ENCODE data around the gene PTGIR. TPM values are rescaled to one million over a fixed set of nuclear protein-coding genes. Genes with fewer than 3 reads are reported as not detected.

The PTGIR gene
- total and polyA plus RNA-seq, 2 experiments from 2014 or later: 21.1 TPM

DNA sequence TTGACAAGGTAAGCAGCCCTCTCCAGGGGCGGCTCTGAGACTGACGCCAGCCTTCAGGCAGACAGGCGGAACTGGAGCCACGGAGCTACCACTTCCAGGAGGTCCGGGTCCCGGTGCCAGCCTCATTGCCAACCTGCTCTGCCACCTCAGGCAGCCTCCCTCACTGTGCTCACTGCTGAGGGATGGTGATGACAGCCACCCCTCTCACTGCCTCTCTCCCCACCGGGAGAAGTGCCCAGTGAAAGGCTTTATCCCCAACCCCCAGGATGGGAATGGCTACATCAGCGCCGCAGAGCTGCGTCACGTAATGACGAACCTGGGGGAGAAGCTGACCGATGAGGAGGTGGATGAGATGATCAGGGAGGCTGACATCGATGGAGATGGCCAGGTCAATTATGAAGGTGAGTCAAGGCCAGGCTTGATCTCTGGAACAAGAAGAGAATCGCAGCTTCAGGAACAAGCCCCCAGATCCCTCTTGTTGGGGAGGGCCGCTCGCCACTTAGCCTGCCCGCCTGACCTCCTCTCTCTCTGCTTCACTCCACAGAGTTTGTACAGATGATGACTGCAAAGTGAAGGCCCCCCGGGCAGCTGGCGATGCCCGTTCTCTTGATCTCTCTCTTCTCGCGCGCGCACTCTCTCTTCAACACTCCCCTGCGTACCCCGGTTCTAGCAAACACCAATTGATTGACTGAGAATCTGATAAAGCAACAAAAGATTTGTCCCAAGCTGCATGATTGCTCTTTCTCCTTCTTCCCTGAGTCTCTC is 16.1 kb downstream of the PTGIR start:
- Histone ChIP-seq H3K4me1 (ENCODE audit: insufficient read depth) (peaks cover 12% of the 10 kb centered on the region), H3K36me3 (ENCODE audit: low read depth) (peaks cover 43% of the 10 kb centered on the region; the same call in 1 of the 2 replicates), H3K9ac (no peak overlapping the region), H3K27ac (no peak overlapping the region), H3K4me2 (ENCODE audit: unreplicated experiment) (no peak overlapping the region), H3K79me2 (ENCODE audit: insufficient read depth) (peaks cover 41% of the 10 kb centered on the region), H3K9me2 (ENCODE audit: insufficient read depth) (no peaks in the 10 kb centered on the region), H3K9me3 (ENCODE audit: low read depth) (no peaks in the 10 kb centered on the region), H2AFZ (no peak overlapping the region), H3K27me3 (replicated peaks; ENCODE audit: insufficient read depth) (no peaks in the 10 kb centered on the region), H4K20me1 (ENCODE audit: insufficient read depth) (no peaks in the 10 kb centered on the region; the same call in 1 of the 2 replicates), H3F3A (ENCODE audit: insufficient read depth) (peaks cover 52% of the 10 kb centered on the region), H3K4me3 (no peak overlapping the region)
- TF ChIP-seq EZH2phosphoT487 (IDR thresholded peaks at IDR 0.05; ENCODE audit: insufficient read depth, low read depth) (no peak), EZH2 (IDR thresholded peaks at IDR 0.05; ENCODE audit: insufficient read depth, poor library complexity, severe bottlenecking) (no peak)
- WGBS, 2 experiments (ENCODE audit: low coverage in 1 of 2, low lambda C conversion rate in 2 of 2, missing lambda C conversion rate in 2 of 2): 89 to 94% methylated on average over 25 to 27 of the region's 27 CpGs
- no peak for DNase-seq
- in situ Hi-C loops (cut with MboI): no loop called here

DNA sequence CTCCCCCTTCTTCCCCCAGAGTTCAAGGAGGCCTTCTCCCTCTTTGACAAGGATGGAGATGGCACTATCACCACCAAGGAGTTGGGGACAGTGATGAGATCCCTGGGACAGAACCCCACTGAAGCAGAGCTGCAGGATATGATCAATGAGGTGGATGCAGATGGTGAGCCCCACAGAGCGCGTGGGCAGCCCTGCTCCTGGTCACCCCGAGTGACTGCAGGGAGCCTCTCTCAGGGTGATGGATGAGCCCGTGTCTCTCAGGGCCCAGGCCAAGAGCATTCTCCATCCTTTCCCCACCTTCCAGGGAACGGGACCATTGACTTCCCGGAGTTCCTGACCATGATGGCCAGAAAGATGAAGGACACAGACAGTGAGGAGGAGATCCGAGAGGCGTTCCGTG is 16.7 kb downstream of the PTGIR start:
- Histone ChIP-seq H3K27ac (no peak overlapping the region), H3K27me3 (replicated peaks; ENCODE audit: insufficient read depth) (no peaks in the 10 kb centered on the region), H2AFZ (no peak overlapping the region), H3K36me3 (ENCODE audit: low read depth) (peaks cover 43% of the 10 kb centered on the region; the same call in 1 of the 2 replicates), H3K9ac (no peak overlapping the region), H3K4me1 (ENCODE audit: insufficient read depth) (peaks cover 18% of the 10 kb centered on the region), H4K20me1 (ENCODE audit: insufficient read depth) (no peaks in the 10 kb centered on the region; the same call in 1 of the 2 replicates), H3K4me2 (ENCODE audit: unreplicated experiment) (no peak overlapping the region), H3K79me2 (ENCODE audit: insufficient read depth) (peaks cover 47% of the 10 kb centered on the region), H3K9me3 (ENCODE audit: low read depth) (no peaks in the 10 kb centered on the region), H3K9me2 (ENCODE audit: insufficient read depth) (no peaks in the 10 kb centered on the region), H3K4me3 (no peak overlapping the region), H3F3A (ENCODE audit: insufficient read depth) (peaks cover 47% of the 10 kb centered on the region)
- DNase-seq: no peak
- in situ Hi-C loops (cut with MboI): no loop called here
- WGBS, 2 experiments (ENCODE audit: low coverage in 1 of 2, low lambda C conversion rate in 2 of 2, missing lambda C conversion rate in 2 of 2): 95 to 97% methylated on average over 8 to 9 of the region's 9 CpGs
- TF ChIP-seq EZH2 (IDR thresholded peaks at IDR 0.05; ENCODE audit: insufficient read depth, poor library complexity, severe bottlenecking) (no peak), EZH2phosphoT487 (IDR thresholded peaks at IDR 0.05; ENCODE audit: insufficient read depth, low read depth) (no peak)

- H4K20me1 ChIP-seq (ENCODE audit: insufficient read depth): no peaks in the 10 kb centered on the region; the same call in 1 of the 2 replicates
- no peak overlapping the region for H3K27ac ChIP-seq
- peaks cover 43% of the 10 kb centered on the region; the same call in 1 of the 2 replicates for H3K36me3 ChIP-seq (ENCODE audit: low read depth)
- no peak overlapping the region for H3K9ac ChIP-seq
- peaks cover 22% of the 10 kb centered on the region for H3K4me1 ChIP-seq (ENCODE audit: insufficient read depth)
- WGBS, 2 experiments (ENCODE audit: low coverage in 1 of 2, low lambda C conversion rate in 2 of 2, missing lambda C conversion rate in 2 of 2): 87 to 89% methylated on average over 9 to 12 of the region's 12 CpGs
- H3K9me3 ChIP-seq (ENCODE audit: low read depth): no peaks in the 10 kb centered on the region
- H3K4me2 ChIP-seq (ENCODE audit: unreplicated experiment): no peak overlapping the region
- no peak for TF ChIP-seq EZH2phosphoT487 (IDR thresholded peaks at IDR 0.05; ENCODE audit: insufficient read depth, low read depth)
- TF ChIP-seq EZH2 (IDR thresholded peaks at IDR 0.05; ENCODE audit: insufficient read depth, poor library complexity, severe bottlenecking): no peak
- no peak overlapping the region for H3K4me3 ChIP-seq
- no peak for DNase-seq
- peaks cover 44% of the 10 kb centered on the region for H3F3A ChIP-seq (ENCODE audit: insufficient read depth)
- no peaks in the 10 kb centered on the region for H3K27me3 ChIP-seq (replicated peaks; ENCODE audit: insufficient read depth)
- peaks cover 55% of the 10 kb centered on the region for H3K79me2 ChIP-seq (ENCODE audit: insufficient read depth)
- H2AFZ ChIP-seq: no peak overlapping the region
- no peaks in the 10 kb centered on the region for H3K9me2 ChIP-seq (ENCODE audit: insufficient read depth)
- in situ Hi-C loops (cut with MboI): no loop called here
Observed at GRCh38 chr19:46607448-46607841, 17.4 kb downstream of the PTGIR start.

DNA sequence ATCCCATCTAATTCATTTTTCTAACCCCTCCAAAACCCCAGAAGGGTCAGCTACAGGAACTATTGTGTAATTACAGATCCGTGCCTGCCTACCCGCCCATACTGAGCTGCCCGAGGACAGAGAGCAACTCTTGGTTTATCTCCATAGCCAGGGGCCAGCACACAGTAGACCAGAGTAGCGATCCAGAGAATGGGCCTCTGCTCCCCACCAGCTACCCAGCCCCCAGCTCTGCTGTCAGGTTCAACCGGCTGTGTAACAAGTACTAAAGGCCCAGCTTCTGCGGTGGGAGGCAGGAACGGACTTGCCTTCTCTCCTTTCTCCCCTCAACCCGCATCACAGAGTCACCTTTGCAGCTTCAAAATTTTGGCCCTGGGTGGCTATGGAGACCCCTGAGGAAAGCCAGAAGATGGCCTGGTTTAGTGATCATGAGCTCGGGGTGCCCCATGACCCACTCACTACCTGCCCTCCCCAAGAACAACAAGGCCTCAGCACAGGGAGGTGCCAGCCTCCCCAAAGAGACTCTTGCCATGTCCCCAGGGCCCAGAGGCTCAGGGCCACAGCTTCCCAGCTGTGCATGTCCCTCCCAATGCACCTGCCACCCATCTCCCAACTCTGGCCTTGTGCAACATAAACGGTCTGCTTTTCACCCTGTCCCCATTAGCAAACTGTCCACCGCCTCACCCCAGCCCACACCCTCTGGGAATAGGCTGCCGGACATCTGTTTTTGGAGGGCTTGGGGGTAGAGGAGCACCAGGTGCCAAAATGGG is 18.0 kb downstream of the PTGIR start:
- Histone ChIP-seq H3K4me3 (no peak overlapping the region), H3K27me3 (replicated peaks; ENCODE audit: insufficient read depth) (no peaks in the 10 kb centered on the region), H3K4me2 (ENCODE audit: unreplicated experiment) (no peak overlapping the region), H3K27ac (no peak overlapping the region), H3K36me3 (ENCODE audit: low read depth) (peaks cover 43% of the 10 kb centered on the region; the same call in 1 of the 2 replicates), H3K9me2 (ENCODE audit: insufficient read depth) (no peaks in the 10 kb centered on the region), H2AFZ (no peak overlapping the region), H3K9me3 (ENCODE audit: low read depth) (no peaks in the 10 kb centered on the region), H3F3A (ENCODE audit: insufficient read depth) (peaks cover 38% of the 10 kb centered on the region), H3K9ac (no peak overlapping the region), H3K4me1 (ENCODE audit: insufficient read depth) (peaks cover 21% of the 10 kb centered on the region), H3K79me2 (ENCODE audit: insufficient read depth) (peaks cover 60% of the 10 kb centered on the region), H4K20me1 (ENCODE audit: insufficient read depth) (no peaks in the 10 kb centered on the region; the same call in 1 of the 2 replicates)
- TF ChIP-seq EZH2phosphoT487 (IDR thresholded peaks at IDR 0.05; ENCODE audit: insufficient read depth, low read depth): no peak
- TF ChIP-seq EZH2 (IDR thresholded peaks at IDR 0.05; ENCODE audit: insufficient read depth, poor library complexity, severe bottlenecking): no peak
- DNase-seq: no peak
- WGBS, 2 experiments (ENCODE audit: low coverage in 1 of 2, low lambda C conversion rate in 2 of 2, missing lambda C conversion rate in 2 of 2): 82 to 84% methylated on average over 12 of the region's 12 CpGs
- in situ Hi-C loops (cut with MboI): no loop called here
